Natural killer cell (primary cell): ENCODE measurements around the gene CABYR. TPM values are rescaled to one million over a fixed set of nuclear protein-coding genes. Genes with fewer than 3 reads are reported as not detected.

Experiments used
- ATAC-seq, 3 donors: fragments of 150-1000 bp in 2 of 3; fragments of 200-7000 bp in 1 of 3; cut with Tn5 transposase; 1 replicate in 1 of 3; 2 replicates in 2 of 3; pipeline ENCODE4 v1.10.0; 2021; ENCODE audit warnings: mild to moderate bottlenecking in 2 of 3, moderate library complexity in 2 of 3
- DNase-seq, 2 donors: peaks; one replicate each; pipeline versions ENCODE4 v3.0.0 to v3.0.0-alpha.2; 2013 to 2021; ENCODE audit warnings: mixed read lengths in 1 of 2
- H3K27ac ChIP-seq: one replicate; pipeline ENCODE4 v1.5.1; 2013; ENCODE audit warnings: mild to moderate bottlenecking, low read length
- H3K27me3 ChIP-seq: one replicate; pipeline ENCODE4 v1.6.1; 2013; ENCODE audit warnings: low read length; ENCODE audit not compliant: control insufficient read depth, insufficient read depth
- H3K36me3 ChIP-seq: one replicate; pipeline ENCODE4 v1.6.1; 2013; ENCODE audit warnings: low read length; ENCODE audit not compliant: control insufficient read depth, insufficient read depth
- H3K4me1 ChIP-seq: one replicate; pipeline ENCODE4 v1.6.1; 2013; ENCODE audit warnings: low read length; ENCODE audit not compliant: control insufficient read depth, insufficient read depth
- H3K4me3 ChIP-seq: one replicate; pipeline ENCODE4 v1.5.1; 2013; ENCODE audit warnings: low read length
- H3K9me3 ChIP-seq: one replicate; pipeline ENCODE4 v1.6.1; 2013; ENCODE audit warnings: low read length; ENCODE audit not compliant: control insufficient read depth, insufficient read depth
- H3K27ac Mint-ChIP-seq, 2 donors: one replicate each; pipeline ENCODE4 v1.8.0; 2022; ENCODE audit warnings: mild to moderate bottlenecking in 2 of 2, mixed read lengths in 2 of 2, moderate library complexity in 1 of 2
- H3K27me3 Mint-ChIP-seq, 2 donors: one replicate each; pipeline ENCODE4 v1.8.0; 2022; ENCODE audit warnings: low read depth in 2 of 2, mixed read lengths in 2 of 2
- H3K36me3 Mint-ChIP-seq: one replicate; pipeline ENCODE4 v1.8.0; 2022; ENCODE audit warnings: mixed read lengths
- H3K4me1 Mint-ChIP-seq, 2 donors: one replicate each; pipeline ENCODE4 v1.8.0; 2022; ENCODE audit warnings: mixed read lengths in 2 of 2
- H3K4me3 Mint-ChIP-seq: one replicate; pipeline ENCODE4 v1.8.0; 2022; ENCODE audit warnings: mild to moderate bottlenecking, moderate library complexity, mixed read lengths
- H3K9me3 Mint-ChIP-seq, 2 donors: one replicate each; pipeline ENCODE4 v1.8.0; 2022; ENCODE audit warnings: mixed read lengths in 2 of 2
- WGBS: methylation state at CpG from one replicate; pipeline ENCODE4 v1.1.7; 2013; ENCODE audit warnings: missing lambda C conversion rate; ENCODE audit not compliant: insufficient coverage; 5-methylcytosine and 5-hydroxymethylcytosine counted together
- intact Hi-C: fragments of 100-400 bp; cut with micrococcal nuclease; formaldehyde crosslinking; loops from one replicate; pipeline ENCODE4 v1.14.2; 2022
- total RNA-seq, 4 donors: library from RNA; stranded (reverse); fragments of 120-200 nt in 1 of 4; gene quantifications; one replicate each; pipeline versions ENCODE4 v1.2.3 to v1.2.4, GENCODE V29; 2013 to 2022
- TF ChIP-seq, protein P1 (sequence below): fragments of 200-600 bp; IDR thresholded peaks from one replicate; pipeline ENCODE4 v1.8.0; 2022; ENCODE audit warnings: antibody characterized with exemption

The CABYR gene
- total RNA-seq, 3 donors from 2014 or later (not counting 1 experiment from before 2014, with no cell fraction given) = 0.75 to 0.94 TPM; not detected in 1

DNA sequence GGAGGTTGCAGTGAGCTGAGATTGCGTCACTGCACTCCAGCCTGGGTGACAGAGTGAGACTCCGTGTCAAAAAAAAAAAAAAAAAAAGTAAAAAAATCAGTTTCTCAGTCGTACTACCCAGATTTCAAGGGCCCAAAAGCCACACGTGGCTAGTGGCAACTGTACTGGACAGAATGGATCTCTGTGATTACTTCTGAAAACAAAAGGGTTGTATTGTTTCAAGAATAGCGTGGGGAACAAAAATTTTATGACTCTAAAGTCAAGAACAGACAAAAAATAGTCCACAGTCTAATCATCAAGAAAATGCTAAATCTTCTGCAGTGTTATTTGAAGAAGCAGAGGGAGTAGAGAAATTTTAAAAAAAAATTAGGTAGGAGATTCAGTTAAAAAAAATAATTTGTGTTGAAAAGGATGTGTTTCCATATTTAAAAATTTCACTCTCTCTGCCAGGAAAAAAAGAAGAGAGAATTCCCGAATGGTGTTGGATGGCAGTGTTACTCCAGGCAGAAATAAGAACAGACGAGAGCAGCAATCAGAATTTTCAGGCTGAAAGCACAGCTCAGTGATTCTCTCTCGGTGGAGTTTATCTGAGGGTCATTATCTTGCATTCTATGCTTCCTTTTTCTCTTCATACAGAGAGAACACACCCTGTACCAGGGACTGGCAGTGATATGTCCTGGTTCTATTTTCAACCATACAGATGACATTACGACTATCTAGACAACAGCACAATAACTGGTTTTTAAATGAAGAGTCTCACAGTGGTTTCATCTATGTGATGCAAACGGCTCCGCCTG lies 61.8 kb downstream of the CABYR start:
- Mint-ChIP-seq H3K36me3 (no peaks in the 10 kb centered on the region), H3K9me3 (no peaks in the 10 kb centered on the region), H3K4me1 (no peaks in the 10 kb centered on the region), H3K27ac (no peak overlapping the region), H3K4me3 (no peak overlapping the region), H3K27me3 (peaks cover 8 to 15% of the 10 kb centered on the region in 2 donors)
- 83% methylated on average over 10 of the region's 11 CpGs for WGBS
- no peak for DNase-seq
- Histone ChIP-seq H3K4me3 (no peak overlapping the region), H3K9me3 (no peaks in the 10 kb centered on the region), H3K4me1 (no peaks in the 10 kb centered on the region), H3K36me3 (no peaks in the 10 kb centered on the region), H3K27ac (no peak overlapping the region), H3K27me3 (no peaks in the 10 kb centered on the region)
- TF ChIP-seq, protein P1, sequence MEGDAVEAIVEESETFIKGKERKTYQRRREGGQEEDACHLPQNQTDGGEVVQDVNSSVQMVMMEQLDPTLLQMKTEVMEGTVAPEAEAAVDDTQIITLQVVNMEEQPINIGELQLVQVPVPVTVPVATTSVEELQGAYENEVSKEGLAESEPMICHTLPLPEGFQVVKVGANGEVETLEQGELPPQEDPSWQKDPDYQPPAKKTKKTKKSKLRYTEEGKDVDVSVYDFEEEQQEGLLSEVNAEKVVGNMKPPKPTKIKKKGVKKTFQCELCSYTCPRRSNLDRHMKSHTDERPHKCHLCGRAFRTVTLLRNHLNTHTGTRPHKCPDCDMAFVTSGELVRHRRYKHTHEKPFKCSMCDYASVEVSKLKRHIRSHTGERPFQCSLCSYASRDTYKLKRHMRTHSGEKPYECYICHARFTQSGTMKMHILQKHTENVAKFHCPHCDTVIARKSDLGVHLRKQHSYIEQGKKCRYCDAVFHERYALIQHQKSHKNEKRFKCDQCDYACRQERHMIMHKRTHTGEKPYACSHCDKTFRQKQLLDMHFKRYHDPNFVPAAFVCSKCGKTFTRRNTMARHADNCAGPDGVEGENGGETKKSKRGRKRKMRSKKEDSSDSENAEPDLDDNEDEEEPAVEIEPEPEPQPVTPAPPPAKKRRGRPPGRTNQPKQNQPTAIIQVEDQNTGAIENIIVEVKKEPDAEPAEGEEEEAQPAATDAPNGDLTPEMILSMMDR = no peak
- intact Hi-C loops = no loop called here
- no peak for ATAC-seq

DNA sequence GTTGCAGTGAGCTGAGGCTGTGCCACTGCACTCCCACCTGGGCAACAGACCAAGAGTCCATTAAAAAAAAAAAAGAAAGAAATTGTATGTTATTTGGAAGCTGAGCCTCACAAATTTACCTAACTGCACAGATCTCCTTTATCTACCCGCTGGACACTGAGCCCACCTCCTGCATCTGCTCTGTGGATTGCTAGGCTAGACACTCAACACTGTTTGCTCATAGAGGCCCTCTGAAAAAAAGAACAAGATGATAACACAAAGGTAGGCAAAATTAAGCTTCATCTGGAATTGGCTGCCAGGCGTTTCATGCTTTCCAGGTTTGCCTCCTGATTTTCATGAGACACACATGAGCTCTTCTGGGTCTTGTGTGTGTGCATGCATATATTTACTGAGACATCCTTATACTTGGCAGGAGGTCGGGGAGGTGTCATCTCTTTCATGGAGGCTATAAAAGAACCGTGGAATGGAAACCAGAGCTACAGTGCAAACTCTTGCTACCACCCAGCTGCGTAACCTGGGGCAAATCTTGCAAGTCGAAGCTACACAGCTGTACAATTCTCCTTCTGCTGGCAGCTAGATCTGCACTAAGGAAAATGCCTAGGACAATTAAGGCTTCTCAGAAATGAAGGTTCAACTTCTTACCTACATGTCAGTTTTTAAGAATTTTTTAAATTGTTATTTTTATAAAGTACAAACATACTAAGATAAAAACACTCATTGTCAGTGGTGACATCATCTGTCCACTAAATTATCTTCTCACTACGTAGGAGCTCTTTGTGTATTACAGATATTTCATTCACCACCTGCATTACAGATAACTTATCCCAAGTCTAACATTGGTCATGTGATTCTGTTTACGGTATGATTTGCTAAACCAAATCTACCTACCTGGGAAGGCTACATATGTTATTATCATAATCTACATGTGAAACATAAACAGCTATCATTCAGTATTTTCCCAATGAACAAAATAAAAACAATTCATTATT lies 63.1 kb downstream of the CABYR start:
- Histone ChIP-seq H3K4me3 (no peak overlapping the region), H3K27ac (no peak overlapping the region), H3K9me3 (no peaks in the 10 kb centered on the region), H3K4me1 (no peaks in the 10 kb centered on the region), H3K27me3 (peaks cover 2% of the 10 kb centered on the region), H3K36me3 (no peaks in the 10 kb centered on the region)
- Mint-ChIP-seq H3K27ac (no peak overlapping the region), H3K4me3 (no peak overlapping the region), H3K36me3 (no peaks in the 10 kb centered on the region), H3K4me1 (no peaks in the 10 kb centered on the region), H3K9me3 (no peaks in the 10 kb centered on the region), H3K27me3 (peaks cover 10 to 21% of the 10 kb centered on the region in 2 donors)
- WGBS = 87% methylated on average over 8 of the region's 8 CpGs
- intact Hi-C loops = no loop called here
- TF ChIP-seq, protein P1 = no peak
- no peak for ATAC-seq
- no peak for DNase-seq

DNA sequence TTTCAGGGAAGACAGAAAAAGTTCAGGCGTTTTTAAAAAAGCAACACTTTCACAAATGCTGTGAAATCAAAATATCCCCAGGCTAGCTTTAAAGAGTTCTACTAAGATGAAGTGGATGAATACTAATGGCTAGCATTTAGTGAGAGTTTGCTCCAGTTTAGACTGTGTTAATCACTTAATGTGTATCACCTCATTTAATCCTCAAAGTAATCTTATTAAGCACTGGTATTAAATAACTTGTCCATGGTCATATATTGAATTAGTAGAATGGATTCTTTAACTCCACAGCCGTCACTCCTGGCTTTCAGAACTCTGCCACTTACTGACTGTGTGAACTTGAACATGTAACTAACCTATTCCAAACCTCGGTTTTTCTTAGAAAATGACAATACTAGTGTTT lies 66.0 kb downstream of the CABYR start:
- Mint-ChIP-seq H3K9me3 (no peaks in the 10 kb centered on the region), H3K4me1 (no peaks in the 10 kb centered on the region), H3K36me3 (no peaks in the 10 kb centered on the region), H3K27me3 (peaks cover 15 to 34% of the 10 kb centered on the region in 2 donors), H3K27ac (no peak overlapping the region), H3K4me3 (no peak overlapping the region)
- Histone ChIP-seq H3K27me3 (peaks cover 2% of the 10 kb centered on the region), H3K36me3 (no peaks in the 10 kb centered on the region), H3K9me3 (no peaks in the 10 kb centered on the region), H3K4me1 (no peaks in the 10 kb centered on the region), H3K27ac (no peak overlapping the region), H3K4me3 (no peak overlapping the region)
- TF ChIP-seq, protein P1 = no peak
- WGBS = 88% methylated on average over 3 of the region's 3 CpGs
- intact Hi-C loops = no loop called here
- ATAC-seq (no peak), DNase-seq (no peak)
